Measurements from ENCODE around the gene RALGPS2. TPM values are rescaled to one million over a fixed set of nuclear protein-coding genes. Genes with fewer than 3 reads are reported as not detected.

The RALGPS2 gene
- total and polyA plus RNA-seq, 11 donors: 1.6 to 12.7 (median 8.0) TPM

DNA sequence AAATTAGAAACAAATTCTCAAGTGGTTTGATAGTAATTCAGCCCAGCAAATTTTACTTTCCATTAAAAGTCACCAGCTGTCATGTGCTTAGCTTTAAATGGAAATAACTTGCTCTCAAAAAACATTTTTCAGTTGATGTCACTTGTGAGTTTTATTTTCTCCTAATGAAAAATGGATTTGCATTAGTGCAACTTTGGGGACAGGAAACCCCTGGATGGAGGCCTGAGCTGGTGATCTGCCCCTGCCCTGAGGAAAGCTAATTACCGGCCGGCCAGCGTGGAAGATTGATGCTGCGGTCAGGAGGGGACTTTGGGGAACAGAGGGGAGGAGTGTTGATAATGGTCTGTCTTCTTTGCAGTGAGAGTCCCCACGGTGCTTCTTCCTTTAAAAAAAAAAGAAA, 212.7 kb downstream of the RALGPS2 start:
- H3K4me3 ChIP-seq: peak overlapping the region in 1 of 12 donors; percentile 3

DNA sequence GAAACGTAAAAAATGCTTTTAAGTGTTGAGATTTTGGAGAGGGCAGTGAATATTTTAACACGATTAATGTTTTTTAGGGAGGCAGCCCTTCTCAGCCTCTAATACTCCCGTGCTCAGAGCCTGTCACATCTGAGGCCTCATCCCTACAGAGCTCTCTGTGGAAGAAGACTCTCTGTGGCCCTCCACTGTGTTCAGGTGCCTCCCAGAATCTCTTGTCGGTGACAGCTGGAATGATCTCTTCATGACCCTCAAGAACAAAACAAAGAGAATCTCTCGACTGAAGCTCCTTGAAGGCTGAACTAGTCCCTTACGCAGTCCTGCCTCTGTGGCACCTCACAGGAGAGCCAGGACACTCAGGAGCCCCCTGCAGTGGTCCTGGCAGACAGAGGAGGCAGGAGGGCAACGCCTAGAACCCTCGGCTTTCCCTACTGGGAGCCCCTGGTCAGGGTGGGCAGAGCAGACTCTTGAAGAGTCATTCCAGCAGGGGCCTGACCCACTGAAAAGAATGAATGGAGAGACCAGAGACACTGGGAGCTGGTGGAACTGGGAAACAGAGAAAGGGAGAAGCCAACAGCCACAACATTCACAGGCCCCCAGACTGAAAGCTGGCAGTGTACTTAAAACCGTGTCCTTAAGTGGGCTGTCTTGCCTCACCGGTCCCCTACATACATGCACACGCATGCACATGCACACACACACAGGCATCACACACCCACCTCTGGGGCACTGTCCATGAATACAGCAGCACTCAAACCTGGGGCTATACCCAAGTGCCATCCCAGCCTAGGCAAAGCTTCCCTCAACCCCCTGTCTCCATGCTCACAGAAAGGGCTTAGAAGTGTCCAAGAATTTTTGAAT, 213.3 kb downstream of the RALGPS2 start:
- WGBS, 4 donors: 66 to 79% (median 71%) methylated on average over 9 to 11 of the region's 11 CpGs
- Histone ChIP-seq H3K4me3 (peak overlapping the region in 3 of 12 donors; percentile 16 to 30 (median 18)), H3K27ac (peak overlapping the region; percentile 51 to 89 (median 86)), H3K4me1 (peaks cover 5 to 68% (median 40%) of the 10 kb centered on the region in 12 donors), H3K36me3 (no peaks in the 10 kb centered on the region), H3K27me3 (no peaks in the 10 kb centered on the region), H3K9me3 (no peaks in the 10 kb centered on the region)
- DNase-seq (no peak), ATAC-seq (peak in 1 of 4 donors; percentile 2)
- TF ChIP-seq POLR2A (IDR thresholded peaks at IDR 0.05) (no peak), CTCF (IDR thresholded peaks at IDR 0.05) (no peak)
- intact Hi-C loops (cut with DNase I): no loop called here

More for the DNA sequence above, 212.7 kb downstream of the RALGPS2 start:
- no peaks in the 10 kb centered on the region for H3K9me3 ChIP-seq
- H3K36me3 ChIP-seq: no peaks in the 10 kb centered on the region
- DNase-seq (no peak), ATAC-seq (no peak)
- H3K27ac ChIP-seq: peak overlapping the region in 11 of 12 donors; percentile 66 to 89 (median 86)
- TF ChIP-seq CTCF (IDR thresholded peaks at IDR 0.05): no peak
- TF ChIP-seq POLR2A (IDR thresholded peaks at IDR 0.05): no peak
- no peaks in the 10 kb centered on the region for H3K27me3 ChIP-seq
- peaks cover 5 to 73% (median 40%) of the 10 kb centered on the region in 12 donors for H3K4me1 ChIP-seq
- intact Hi-C loops (cut with DNase I): no loop called here
- 50 to 71% (median 67%) methylated on average over 5 of the region's 5 CpGs for WGBS, 4 donors

GRCh38 chr1:178938959-178939317, 213.9 kb downstream of the RALGPS2 start:
- Histone ChIP-seq H3K27me3 (no peaks in the 10 kb centered on the region), H3K4me3 (peak overlapping the region in 6 of 12 donors; percentile 6 to 30 (median 14)), H3K9me3 (no peaks in the 10 kb centered on the region), H3K4me1 (peaks cover 5 to 62% (median 34%) of the 10 kb centered on the region in 12 donors), H3K27ac (peak overlapping the region; percentile 51 to 89 (median 86)), H3K36me3 (no peaks in the 10 kb centered on the region)
- DNase-seq (peak; percentile 75 to 87 (median 81)), ATAC-seq (peak; percentile 84 to 91 (median 89))
- TF ChIP-seq CTCF (IDR thresholded peaks at IDR 0.05) (no peak), POLR2A (IDR thresholded peaks at IDR 0.05) (no peak)
- intact Hi-C loops (cut with DNase I): no loop called here
- 11 to 27% (median 14%) methylated on average over 10 of the region's 10 CpGs for WGBS, 4 donors

DNA sequence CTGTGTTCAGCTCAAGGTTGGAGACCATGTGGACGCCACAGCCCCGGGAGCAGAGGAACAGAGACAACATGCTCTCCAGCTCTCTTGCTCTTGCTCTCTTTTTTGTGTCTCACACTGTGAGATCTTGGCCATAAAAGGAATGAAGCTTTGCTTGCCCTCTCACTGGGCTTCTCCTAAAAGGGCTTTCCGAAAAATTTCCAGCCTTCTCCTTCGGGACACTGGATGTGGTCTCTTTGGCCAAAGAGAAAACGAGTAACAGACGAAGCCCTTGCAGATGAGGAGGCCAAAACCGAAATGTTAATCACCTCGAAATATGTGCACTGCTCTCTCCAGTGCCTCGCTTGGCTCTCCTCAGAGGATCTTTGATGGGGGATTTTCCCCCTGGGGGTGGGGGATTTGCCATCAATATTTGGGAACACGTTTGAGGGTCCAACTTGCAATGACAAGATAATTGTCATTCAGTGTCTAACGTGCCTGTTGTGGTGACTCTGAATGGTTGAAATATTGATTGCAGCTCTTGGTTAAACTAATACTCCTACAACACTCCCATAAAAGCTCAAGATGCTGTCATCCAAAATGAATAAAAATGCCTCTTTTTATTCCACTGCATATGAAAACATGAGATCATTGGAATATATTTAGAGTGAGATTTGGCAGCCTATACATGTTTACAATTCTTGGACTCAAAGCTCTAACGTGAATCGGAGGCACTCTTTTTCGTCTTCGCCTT, 214.5 kb downstream of the RALGPS2 start:
- peak; percentile 42 to 57 (median 46) for ATAC-seq
- peaks cover 5 to 58% (median 28%) of the 10 kb centered on the region in 12 donors for H3K4me1 ChIP-seq
- intact Hi-C loops (cut with DNase I): no loop called here

More for the DNA sequence above, 214.5 kb downstream of the RALGPS2 start:
- DNase-seq: peak in 1 of 5 donors; percentile 39
- Histone ChIP-seq H3K4me3 (peak overlapping the region in 6 of 12 donors; percentile 6 to 30 (median 14)), H3K27me3 (no peaks in the 10 kb centered on the region), H3K36me3 (no peaks in the 10 kb centered on the region), H3K27ac (peak overlapping the region; percentile 51 to 89 (median 86)), H3K9me3 (no peaks in the 10 kb centered on the region)
- WGBS, 4 donors: 61 to 71% (median 65%) methylated on average over 15 of the region's 15 CpGs
- TF ChIP-seq CTCF (IDR thresholded peaks at IDR 0.05) (no peak), POLR2A (IDR thresholded peaks at IDR 0.05) (no peak)
